ENCODE data around the gene LRRC71.

Gene LRRC71

DNA sequence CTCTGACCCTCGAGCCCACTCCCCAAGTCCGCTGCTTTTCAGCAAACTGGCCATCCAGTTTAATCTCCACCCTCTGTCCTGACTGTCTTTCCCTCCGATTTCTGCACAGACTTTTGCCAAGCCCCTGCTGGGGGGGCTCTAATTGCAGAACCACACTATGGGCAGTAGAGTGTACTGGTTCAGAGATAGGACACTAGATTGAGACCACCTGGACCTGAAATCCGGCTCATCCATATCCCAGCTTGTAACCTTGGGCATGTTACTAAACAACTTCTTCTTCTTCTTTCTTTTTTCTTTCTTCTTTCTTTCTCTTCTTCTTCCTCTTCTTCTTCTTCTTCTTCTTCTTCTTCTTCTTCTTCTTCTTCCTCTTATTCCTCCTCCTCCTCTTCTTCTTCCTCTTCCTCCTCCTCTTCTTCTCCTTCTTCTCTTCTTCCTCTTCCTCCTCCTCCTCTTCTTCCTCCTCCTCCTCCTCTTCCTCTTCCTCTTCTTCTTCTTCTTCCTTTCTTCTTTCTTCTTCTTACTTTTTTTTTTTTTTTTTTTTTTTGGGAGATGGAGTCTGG lies 7.7 kb downstream of the LRRC71 start:
- no peak for DNase-seq

DNA sequence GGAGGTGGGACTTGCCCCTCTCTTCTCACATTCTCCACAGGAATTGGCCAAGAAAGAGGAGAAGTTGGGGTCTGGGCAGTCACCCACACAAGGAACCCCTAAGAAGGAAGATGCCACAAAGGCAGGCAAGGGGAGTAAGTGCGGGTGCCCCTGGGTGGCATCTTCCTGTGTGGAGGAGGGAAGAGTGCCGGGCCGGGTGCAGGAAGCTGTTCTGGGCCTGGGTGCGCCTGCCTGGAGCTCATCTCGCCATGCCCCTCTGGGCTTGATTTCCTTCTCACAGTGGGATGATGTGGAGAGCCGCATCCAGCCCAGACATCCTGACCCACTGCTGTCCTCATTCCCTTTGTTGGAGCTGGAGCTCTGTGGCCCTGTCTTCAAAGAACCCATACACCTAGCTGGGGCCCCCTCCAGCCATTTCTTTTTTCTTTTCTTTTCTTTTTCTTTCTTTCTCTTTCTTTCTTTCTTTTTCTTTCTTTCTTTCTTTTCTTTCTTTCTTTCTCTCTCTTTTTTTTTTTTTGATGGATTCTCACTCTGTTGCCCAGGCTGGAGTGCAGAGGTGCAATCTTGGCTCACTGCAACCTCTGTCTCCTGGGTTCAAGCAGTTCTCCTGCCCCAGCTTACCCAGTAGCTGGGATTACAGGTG lies 9.3 kb downstream of the LRRC71 start:
- no peak for DNase-seq

DNA sequence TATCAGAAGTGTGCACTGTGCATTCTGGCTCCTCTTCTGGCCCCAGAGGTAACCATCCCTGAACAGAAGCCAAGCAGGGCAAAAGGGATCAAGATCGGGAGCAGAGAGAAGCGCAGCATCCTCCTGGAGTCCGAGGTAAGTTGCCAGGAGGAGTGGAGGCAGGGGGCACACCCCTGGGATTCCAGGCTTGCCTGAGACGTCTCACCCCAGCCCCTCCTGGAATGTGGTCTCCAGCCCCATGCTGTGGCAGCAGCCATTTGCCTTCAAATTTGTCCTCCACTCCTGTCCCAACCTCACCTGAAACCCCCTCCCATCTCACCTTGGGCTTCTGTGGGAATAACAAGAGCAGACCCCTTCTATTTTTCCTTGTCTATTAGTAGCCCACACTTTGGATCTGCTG lies 10.1 kb downstream of the LRRC71 start:
- DNase-seq = no peak

DNA sequence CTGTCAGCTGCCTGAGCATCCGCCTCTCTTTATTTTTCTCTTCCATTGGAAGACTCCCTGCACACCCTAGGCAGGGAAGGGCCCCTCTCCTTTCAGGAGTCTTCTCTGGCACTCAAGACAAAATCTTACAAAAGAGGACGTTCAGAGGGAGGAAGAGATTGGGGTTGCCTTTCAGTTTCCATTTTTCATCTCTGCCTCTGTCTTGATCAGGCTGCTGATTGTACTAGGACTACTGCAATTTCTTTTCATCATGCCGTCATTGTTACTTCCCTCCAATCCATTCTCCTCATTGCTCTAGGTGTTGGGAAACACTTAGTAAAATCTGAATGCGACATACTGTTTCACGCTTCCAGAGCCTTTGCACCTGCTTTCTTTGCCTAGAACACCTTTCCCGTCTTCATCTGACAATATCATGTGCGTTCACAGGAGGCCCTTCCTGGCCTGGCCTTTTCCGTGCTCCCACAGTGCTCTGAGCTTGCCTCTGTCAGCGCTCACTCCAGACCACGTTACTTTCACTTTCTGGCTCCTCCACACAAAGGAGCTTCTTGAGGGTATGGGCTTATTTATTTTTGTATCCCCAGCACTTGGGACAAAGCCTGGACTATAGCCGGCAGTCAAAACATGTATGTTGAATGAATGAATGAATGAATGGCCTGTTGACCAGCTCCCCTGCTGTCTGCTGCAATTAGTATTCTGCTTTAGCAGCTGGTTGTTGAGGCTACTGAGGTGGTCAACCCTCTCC lies 10.9 kb downstream of the LRRC71 start:
- DNase-seq = no peak

DNA sequence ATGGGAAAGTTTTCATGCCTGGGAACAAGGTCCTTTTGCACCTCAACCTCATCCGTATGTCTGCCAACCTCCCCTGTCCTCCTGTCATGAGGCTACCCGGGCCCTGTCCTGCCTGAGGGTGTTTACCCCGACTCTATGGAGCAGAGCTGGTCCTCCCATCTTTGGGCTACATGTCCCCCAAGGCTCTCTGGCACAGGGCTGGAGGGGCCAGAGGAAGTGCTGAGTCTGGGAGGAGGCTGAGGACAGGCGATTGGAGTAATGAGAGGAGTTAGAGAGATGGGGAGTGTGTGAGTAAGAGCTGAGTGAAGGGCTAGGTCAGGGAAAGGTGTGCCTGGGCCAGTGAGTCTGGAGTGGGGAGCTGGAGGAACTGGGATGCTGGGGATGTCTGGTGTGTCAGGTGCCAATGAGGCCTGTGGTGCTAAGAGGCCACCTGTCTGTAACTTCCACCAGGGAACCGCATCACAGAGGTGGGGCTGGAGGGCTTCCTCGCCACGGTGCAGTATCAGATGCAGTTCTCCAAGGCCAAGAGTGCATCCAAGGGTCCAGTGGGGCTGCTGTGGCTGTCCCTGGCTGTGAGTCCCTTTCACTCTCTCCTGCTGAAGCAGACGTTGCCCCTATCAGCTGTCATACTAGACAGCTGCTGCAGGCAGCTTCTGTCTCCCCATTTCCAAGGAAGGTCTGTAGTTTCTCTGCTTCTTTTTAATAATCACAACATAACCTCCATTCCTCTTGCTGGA lies 11.7 kb downstream of the LRRC71 start:
- DNase-seq = no peak

DNA sequence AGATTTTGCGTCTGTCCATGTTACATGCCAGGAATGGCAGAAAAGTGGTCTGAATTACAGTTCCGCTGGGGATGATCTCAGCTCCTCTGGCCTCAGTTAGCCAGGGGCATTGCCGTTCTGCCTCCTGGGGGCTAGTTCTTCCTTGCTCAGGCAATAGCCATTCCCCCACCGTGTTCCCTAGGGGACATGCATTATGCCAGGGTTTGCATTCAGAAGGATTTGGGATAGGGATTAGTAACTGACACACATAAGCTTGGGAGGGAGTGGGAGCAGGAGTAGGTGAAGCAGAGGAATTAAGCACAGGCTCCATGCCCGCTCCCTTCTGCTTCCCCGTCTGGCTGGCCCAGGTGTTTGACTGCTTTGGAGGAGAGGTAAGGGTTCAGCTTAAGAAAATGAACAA lies 12.7 kb downstream of the LRRC71 start:
- DNase-seq = no peak

DNA sequence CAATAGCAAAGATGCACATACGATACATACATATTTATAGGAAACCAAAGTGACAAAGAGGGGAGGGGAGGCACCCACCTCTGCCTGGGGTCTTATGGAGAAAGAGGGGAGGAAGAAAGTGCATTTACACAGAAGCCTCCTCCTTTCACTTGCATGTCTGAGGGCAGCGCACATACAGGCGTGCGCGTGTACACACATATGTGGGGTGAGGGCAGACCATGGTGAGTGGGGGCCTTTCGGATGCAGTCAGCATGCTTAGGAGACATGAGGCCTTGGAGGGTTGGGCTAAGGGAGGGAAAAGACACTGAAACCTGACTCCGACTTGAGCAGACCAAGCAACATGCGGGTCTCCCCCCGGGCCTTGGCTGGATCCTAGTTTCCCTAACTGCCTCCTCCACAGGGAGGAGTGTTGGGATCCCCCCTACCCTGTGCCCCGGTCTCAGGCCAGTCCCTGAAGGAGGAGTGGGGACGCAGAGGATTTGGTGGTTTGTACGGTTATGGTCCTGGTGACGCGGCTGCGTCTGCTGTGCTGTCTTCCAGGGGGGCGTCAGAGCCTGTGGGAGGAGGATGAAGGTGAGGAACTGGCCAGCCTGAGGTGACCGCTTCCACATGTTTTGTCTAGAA lies 15.2 kb downstream of the LRRC71 start:
- no peak for DNase-seq

DNA sequence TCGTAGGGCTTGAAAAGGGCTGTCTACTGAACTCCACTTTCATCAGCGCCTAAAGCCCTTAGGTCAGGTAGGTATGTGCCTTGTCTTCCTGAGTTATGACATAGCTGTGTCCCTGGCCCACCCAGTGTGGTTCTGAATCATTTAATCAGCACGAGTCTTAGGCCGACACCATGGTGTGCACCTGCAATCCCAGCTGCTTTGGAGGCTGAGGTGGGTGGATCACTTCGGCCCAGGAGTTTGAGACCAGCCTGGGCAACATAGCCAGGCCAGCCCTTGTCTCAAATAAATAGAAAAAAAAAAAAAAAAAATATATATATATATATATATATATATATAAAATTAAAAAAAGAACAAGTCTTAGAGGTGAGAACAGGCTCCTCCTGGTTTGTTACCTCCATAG lies 15.8 kb downstream of the LRRC71 start:
- DNase-seq = no peak

DNA sequence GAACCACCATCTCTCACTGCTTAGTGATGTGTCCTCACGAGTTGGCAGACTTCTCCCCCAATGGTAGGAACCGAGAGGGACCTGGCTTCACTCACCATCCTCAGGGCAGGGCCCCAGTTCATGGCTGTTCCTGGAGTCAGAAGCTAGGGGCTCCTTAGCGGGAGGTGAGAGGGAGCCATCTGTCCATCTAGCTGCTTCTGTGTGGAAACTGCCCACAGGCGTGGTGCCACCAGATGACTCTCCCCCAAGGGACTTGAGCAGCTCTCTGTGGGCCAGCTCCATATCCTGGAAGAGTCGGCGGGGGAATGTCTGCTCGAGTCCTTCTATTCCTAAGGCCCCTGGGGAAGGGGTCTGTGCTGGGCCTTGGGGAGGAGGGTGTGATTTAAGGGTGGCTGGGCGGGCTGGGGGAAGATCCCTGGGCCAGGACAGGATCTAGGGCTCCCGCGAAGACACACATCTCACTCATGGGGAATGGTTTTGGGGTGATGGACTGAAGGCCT lies 16.3 kb downstream of the LRRC71 start:
- DNase-seq = no peak

DNA sequence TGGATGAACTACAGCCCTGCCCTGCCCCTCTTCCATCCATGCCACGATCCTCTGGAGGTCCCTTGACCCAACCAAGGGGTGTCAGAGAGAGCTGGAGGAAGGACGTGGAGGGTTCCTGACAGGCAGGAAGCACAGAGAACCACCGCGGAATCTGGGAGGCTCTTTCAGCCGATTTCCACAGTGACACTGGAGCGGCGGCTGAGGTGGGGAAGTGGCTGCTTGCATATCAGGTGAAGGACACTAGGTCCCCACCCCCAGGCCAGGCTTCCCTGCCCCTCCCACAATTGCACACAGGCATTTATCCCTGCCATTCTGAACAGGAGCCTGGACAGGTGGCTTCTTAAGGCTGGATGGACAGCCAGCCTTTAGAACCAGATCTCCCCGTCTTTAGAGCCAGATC lies 17.5 kb downstream of the LRRC71 start:
- DNase-seq = no peak

DNA sequence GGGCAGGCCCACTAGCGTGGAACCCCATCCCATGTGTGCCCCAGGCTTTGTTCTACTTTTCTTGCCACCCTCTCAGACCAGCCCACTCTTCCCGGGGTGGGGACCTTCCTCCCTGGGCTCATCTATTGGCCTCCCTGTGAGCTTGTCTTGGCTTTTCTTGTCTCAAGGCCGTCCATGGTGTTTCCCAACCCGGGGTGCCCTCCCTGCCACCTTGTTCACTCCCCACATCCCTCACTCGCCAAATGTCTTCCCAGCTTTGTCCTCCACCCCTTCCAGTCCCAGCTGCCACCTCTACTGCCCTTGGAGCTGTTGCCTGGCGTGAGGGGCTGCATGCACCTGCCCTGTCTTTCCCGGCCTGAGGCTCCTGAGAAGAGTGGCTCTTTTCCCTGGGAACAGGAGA lies 18.4 kb downstream of the LRRC71 start:
- DNase-seq = no peak

DNA sequence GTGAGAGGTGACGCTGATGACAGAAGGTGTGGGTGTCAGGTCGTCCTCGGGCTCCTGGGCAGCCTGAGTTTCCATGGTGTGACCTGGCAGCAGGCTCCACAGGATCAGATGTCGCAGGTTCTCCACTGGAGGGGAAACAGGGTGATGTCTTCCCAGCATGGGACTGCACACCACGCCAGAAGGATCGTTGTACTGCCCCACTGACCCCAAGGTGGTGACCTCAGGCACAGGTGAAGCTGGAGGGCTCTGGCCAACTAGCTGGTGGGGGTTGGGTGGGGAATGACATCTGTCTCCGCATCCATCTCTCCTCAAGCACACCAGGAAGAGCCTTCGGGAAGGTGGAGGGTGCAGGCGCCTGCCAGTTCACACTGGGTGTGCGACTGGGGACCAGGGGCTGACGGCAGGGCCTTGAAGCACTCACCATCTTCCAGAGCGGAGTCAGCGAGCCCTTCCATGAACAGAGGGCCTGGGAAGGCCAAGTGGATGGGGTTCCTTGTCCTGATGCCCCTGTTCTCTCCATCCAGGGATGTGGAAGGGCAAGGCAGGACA lies 19.4 kb downstream of the LRRC71 start:
- DNase-seq = no peak

DNA sequence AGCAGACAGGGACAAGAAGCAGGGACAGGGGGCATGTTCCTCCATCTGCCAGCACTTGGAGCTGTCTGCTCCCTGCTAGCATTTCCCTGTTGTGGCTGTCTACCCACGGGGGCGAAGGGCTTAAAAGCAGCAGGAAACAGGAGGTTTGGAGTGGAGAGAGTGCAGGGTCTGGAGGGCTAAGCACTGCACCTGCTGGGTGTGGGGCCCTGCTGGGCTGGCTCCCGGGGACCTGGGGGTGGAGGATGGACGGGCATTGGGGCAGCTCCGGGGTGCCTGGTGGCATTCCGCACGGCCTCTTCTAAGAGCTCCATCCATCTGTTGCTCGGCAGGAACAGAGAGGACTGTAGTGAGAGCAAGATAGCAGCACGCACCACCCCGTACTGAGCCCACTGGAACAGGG lies 21.2 kb downstream of the LRRC71 start:
- no peak for DNase-seq

DNA sequence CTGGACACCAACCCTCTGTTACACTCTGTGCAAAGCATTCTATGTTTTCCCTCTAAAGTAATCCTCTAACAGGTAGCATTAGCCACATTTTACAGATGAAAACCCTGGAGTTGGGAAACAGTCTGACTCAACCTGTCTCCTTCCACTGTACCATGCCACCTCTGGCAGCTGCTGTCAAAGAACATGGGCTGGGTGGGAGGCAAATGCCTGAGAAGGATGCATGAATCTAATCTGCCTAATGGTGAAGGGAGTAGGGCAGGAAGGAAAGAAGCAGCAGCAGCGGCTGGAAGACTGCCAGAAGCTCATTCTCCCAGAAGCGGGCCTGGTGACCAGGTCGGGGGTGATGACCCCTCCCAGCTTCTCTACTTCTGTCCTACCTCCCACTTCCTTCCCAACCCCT lies 21.7 kb downstream of the LRRC71 start:
- no peak for DNase-seq

DNA sequence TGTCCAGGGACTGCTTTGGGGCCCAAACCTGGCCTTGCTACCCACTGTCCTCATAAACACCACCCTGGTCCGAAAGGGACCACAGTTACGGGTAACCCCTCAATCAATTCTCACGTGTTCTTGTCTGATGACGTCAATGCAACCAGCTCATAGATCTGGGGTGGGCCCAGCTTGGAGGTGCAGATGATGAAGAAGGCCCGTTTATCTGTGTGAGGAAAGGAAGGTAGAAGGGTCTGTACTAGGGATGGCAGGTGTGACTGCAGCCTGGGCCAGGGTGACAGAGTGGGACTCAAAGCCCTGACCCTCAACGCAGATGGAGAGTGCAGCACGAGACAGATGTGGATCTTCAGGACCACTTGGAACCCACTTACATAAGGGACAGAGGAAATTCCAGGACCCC lies 22.1 kb downstream of the LRRC71 start:
- DNase-seq = no peak

DNA sequence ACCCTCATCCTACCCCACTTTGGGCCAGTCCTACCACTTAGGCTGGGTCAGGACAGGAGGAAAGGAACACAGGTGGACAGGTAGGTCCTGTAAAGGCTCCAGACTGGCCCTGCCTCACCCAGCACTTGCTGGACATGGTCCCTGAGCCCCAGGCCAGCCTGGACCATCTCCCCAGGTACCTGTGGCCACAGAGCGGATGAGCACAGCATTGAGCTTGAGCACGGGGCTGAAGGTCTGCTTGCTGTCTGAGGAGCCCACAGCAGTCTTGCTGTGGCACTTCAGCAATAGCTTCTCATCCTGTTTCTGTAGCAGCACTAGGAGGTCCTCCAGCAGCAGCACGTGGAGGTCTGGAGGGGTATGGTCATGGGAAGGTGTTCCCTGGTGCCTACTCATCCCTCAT lies 23.3 kb downstream of the LRRC71 start:
- DNase-seq = no peak

DNA sequence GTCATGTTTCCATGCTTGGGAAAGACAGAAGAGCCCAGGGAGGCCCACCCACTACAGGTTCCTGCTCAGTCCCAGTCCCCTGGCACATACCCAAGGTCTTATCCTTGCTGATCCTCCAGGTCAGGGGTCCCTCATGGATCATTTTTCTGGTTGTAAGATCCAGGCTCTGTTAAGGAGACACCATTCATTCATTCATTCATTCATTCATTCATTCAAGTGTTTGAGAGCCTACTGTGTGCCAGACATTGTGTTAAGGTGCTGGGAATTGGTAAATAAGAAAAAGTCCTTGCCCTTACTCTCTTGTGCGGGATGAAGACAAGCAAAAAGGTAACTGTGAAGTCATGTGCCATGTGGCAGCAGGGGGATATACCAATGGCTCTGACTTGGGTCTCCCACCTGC lies 23.8 kb downstream of the LRRC71 start:
- no peak for DNase-seq

DNA sequence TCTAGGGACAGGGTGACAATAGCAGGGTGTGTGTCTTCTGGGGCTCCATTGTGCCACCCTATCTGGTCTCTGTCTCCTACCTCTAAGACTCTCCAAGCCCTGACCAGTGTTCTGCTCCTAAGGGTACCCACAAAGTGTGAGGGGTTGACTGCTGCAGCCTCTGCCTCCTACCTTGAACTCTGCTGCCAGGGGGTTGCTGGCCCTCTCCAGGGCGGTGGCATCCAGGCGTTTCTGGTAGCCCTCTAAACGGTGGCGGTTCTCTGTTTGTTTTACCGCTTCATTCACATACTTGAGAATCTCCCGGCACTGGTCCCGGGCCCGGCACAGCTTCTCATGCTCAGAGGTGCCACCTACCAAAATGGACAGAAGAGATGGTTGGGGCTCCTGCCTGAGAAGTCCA lies 24.4 kb downstream of the LRRC71 start:
- DNase-seq = no peak

DNA sequence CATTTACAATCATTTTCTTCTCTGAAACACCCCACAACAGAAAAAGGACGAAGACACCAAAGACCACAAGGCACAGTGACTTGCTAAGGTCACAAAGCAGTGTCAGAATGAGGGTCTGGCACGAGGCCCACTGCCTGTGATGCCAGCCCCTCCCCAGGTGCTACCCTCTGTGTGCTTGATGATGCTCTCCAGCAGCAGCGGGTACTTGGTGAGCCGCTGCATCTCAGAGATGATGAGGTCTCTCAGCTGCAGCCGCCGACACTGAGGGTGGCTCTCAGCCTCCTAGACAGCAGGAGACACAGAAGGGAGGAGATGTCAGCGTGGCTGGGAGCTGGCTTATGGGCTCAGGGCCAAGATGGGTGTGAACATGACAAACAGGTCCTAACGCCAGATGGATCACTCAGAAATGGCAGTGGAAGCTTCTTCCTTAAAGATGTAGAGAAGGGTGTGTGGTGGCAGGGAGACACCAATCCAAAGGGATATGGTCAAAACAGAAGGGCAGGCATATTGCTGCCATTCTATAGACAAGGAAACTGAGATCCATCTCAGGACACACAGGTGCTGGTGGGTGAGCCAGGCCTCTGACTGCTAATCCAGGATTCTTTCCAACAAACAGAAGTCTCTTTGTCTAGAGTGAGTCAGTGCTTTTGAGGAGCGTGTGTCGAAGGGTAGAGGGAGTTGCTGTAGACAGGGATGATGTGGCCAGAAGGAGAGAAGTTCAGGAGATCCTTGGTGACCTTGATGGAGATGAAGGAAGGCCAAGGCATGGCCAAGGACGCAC lies 25.6 kb downstream of the LRRC71 start:
- DNase-seq = no peak

DNA sequence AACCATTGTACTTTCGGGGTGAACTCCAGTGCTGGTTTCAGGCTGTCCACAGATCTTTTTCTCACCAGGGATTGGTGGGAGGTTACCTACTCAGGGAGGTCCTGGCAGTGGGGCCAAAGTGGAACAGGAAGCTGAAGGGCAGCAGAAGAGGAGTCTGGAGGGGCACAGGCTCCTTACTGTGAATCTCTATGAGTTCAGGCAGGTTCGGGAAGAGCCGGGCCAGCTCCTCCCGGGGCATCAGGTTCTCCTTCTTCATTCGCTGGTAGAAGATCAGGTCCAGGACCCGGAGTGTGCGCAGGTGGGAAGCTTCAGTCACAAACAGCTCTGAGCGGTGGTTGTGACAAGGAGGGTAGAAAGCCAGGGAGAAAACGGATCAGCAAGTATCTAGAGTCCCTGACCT lies 26.7 kb downstream of the LRRC71 start:
- no peak for DNase-seq

DNA sequence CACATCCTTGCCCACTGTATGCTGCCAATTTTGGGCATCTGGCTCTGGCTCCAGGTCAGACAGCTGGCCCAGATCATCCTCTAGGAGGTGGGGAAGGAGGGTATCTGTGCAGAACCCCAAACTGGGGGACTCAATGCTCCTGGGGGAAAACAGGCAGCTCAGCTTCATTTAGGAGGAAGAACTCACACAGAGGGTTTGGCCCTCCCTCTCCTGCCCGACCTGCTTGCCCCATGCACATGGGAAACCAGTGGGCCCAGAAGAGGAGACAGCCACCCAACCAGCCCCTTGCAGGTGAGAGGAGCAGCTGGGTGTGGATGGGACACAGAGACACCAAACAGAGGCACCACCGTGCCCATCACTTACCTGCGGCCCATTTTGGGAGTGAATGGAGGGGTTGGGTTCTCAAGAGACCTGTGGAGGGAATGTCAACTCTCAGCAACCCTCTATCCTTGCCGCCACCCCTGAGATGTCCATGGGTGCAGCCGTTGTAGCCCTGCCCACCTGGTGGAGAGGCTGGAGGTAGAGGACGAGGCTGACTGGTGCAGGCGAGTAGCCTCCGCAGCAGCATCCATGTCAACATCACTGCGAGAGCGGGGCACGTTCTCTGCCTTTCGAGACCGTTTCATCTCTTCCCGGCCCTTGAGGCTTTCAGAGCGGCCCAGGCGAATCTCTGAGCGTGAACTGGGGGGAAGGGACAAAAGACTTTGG lies 27.5 kb downstream of the LRRC71 start:
- DNase-seq = no peak

DNA sequence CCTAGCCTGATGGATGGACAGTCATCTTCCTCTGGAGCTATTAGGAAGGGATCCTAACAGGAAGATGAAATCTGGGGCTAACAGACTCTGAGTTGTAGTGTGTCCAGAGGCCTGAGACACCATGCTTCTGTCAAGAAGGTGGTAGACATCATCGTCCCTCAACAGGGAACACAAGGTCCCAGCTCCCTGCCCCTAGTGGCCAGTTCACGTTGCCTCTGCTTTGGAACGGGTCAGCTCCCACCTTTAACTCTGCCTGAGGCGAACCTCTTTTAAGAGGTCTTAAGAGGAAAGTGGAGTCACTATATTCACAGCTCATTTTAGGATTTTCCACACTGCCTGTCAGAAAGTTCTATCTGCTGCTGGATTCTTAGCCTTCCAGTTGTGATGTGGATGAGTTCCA lies 28.3 kb downstream of the LRRC71 start:
- DNase-seq = no peak
